ENCODE results near the gene ARFGAP2. TPM values are rescaled to one million over a fixed set of nuclear protein-coding genes. Genes with fewer than 3 reads are reported as not detected.

ARFGAP2 gene
- total RNA-seq, 4 donors from 2014 or later: 178 to 248 (median 201) TPM

- DNase-seq (ENCODE audit: low spot score in 2 of 2): no peak
- H3K9me3 ChIP-seq: no peaks in the 10 kb centered on the region
- peaks cover 22% of the 10 kb centered on the region for H3K36me3 ChIP-seq
- TF ChIP-seq EP300 (IDR thresholded peaks at IDR 0.05) (no peak), POLR2A (IDR thresholded peaks at IDR 0.05) (no peak), POLR2AphosphoS5 (IDR thresholded peaks at IDR 0.05) (no peak), CTCF (IDR thresholded peaks at IDR 0.05) (no peak)
- 72% methylated on average over 4 of the region's 4 CpGs for WGBS
- H3K4me3 ChIP-seq: no peak overlapping the region
- no peak overlapping the region for H3K27ac ChIP-seq
- no peaks in the 10 kb centered on the region for H3K27me3 ChIP-seq
- H3K4me1 ChIP-seq: peaks cover 25% of the 10 kb centered on the region
Measured at GRCh38 chr11:47155879-47156278, 20.8 kb downstream of the ARFGAP2 start.

DNA sequence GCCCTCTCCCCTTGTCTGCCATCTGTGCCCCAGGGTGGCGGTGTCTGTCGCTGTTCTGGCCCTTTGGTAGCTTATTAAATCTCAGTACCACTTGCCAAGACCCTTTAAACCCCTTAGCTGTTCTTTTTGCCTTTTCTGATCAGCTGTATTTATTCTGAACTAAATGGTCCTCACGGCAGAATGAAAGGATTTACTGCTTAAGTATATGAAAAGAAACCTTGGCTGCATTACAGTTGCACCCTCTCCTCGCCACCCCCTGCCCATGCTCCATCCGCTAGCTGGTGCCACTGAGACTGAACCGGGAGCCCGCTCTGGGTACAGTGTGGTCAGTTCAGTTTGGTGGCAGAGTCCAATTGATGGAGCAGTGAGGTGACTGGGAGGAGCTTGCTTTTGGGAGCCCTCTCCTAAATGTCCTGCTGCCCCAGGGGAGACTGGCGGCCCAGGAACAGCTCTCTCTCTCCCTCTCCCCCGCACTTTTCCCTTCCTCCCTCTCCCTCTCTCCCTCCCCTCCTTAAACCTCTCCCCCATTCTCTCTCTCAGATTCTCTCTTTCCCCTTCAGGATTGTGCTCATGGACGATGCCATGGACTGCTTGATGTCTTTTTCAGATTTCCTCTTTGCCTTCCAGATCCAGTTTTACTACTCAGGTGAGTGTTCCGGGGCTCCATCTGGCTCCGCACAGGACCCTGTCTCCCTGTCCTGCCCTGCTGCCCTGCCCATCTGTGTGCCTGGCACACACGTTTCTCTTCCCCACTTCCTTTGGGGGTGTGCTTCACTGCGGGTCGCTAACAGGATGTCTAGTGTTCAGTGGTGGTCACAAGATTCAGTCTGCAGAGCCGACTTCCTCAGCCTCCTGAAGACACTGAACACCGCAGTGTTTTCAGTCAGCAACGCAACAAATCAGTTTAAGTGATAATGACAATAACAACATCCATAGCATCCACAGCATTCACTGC, 21.8 kb downstream of the ARFGAP2 start:
- no peaks in the 10 kb centered on the region for H3K27me3 ChIP-seq
- peaks cover 31% of the 10 kb centered on the region for H3K4me1 ChIP-seq
- H3K9me3 ChIP-seq: no peaks in the 10 kb centered on the region
- H3K27ac ChIP-seq: no peak overlapping the region
- no peak for TF ChIP-seq CTCF (IDR thresholded peaks at IDR 0.05)
- no peak for TF ChIP-seq POLR2A (IDR thresholded peaks at IDR 0.05)
- no peak for TF ChIP-seq EP300 (IDR thresholded peaks at IDR 0.05)
- TF ChIP-seq POLR2AphosphoS5 (IDR thresholded peaks at IDR 0.05): no peak
- WGBS: 78% methylated on average over 18 of the region's 18 CpGs
- H3K36me3 ChIP-seq: peaks cover 22% of the 10 kb centered on the region
- no peak overlapping the region for H3K4me3 ChIP-seq
- DNase-seq (ENCODE audit: low spot score in 2 of 2): no peak

DNA sequence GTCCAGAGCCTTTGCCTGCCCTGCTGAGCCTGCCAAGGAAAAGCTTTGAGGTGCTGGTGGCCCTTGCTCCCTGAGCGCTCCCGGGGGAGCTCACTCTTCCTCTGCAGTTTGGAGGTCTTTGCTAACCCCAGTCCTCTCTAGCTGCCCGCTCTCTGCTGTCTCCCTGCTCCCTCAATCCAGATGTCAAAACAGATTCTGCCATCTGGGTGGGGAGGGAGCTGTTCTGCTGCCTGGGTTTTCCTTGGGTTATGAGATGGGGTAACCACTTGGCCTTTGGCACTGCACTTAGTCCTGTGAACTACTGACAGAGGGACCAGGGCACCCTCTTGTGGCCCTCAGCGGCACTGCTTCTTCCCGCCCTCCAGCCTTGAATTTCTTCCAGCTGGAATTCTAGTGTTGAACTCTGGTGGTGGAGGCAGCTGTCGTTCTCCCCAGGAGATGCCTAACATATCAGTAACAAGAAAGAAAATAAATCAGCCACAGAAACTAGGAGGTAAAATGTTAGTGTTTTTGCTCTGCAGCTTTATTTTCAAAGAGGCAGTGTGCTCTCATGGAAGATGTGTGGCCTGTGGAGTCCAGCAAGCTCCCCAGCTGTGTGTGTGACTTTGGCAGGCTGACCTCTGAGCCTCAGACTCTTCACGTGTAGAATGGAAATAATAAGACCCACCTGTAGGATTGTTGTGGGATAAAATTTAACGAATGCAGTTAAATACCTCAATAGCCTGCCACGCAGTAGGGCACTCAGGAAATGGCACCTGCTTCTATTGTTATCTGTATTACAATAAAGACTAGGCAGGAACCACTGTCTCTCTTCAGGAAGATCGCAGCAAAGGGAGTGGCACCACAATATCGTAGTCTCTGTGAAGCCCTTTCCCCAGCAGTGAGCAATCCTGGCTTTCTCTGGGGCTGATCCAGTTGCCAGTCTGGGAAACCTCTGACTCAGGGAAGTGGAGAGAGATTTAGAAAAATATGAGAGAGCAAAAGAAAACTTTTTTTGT, 23.4 kb downstream of the ARFGAP2 start:
- H3K27ac ChIP-seq: no peak overlapping the region
- H3K27me3 ChIP-seq: no peaks in the 10 kb centered on the region
- peak in 1 of 3 donors; percentile 42 for TF ChIP-seq POLR2AphosphoS5 (IDR thresholded peaks at IDR 0.05)
- peak; percentile 96 to 99 for TF ChIP-seq CTCF (IDR thresholded peaks at IDR 0.05)
- TF ChIP-seq POLR2A (IDR thresholded peaks at IDR 0.05): no peak
- H3K36me3 ChIP-seq: peaks cover 12% of the 10 kb centered on the region
- WGBS: 43% methylated on average over 11 of the region's 11 CpGs
- no peaks in the 10 kb centered on the region for H3K9me3 ChIP-seq
- H3K4me1 ChIP-seq: peaks cover 48% of the 10 kb centered on the region
- peak; percentile 90 to 91 for DNase-seq (ENCODE audit: low spot score in 2 of 2)
- H3K4me3 ChIP-seq: no peak overlapping the region

DNA sequence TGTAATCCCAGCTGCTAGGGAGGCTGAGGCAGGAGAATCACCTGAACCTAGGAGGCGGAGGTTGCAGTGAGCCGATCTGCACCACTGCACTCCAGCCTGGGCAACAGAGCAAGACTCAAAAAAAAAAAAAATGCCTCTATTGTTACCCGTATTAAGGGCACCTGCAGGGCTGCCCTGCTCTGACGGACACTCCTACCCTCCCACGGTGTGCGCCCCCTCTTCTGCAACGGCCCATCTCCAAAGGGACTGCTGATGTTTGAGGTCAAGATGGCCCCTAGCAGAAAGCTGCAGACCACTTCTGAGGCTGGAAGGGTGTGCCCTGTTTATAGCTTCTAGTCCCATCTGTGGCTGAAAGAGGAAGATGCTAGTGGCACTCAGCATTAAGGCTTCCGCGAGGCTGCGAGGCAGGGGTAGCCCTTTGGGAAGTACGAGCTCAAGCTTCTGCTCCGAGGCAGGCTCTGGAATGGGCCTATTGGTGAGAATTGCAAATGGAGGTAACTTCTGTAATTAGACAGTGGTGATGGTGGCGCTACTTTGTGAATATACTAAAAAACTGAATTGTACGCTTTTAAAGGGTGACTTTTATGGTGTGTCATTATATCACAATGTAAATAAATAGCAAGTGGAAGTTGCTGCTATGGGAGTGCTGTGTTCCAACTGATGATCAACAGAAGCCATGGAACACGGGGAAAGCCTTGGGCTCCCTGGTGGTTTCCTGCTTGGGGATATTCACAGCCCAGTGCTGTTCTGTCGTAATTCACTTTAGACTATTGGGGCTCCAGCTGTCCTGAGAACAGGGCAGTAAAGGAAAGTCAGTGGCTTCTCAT, 24.3 kb downstream of the ARFGAP2 start:
- Histone ChIP-seq H3K27me3 (no peaks in the 10 kb centered on the region), H3K4me3 (no peak overlapping the region), H3K36me3 (peaks cover 5% of the 10 kb centered on the region), H3K4me1 (peaks cover 49% of the 10 kb centered on the region), H3K9me3 (no peaks in the 10 kb centered on the region), H3K27ac (no peak overlapping the region)
- TF ChIP-seq CTCF (IDR thresholded peaks at IDR 0.05): no peak
- WGBS: 86% methylated on average over 16 of the region's 16 CpGs
- DNase-seq (ENCODE audit: low spot score in 2 of 2): no peak

Measured in suprapubic skin (tissue), 4 donors.